Esophagus squamous epithelium (tissue), 5 donors: ENCODE measurements around the gene GCNT1. TPM values are rescaled to one million over a fixed set of nuclear protein-coding genes. Genes with fewer than 3 reads are reported as not detected.

Experiments used
- DNase-seq: peaks from one replicate; lab custom pipeline; 2025; lab: John Stamatoyannopoulos, UW
- H3K27ac ChIP-seq, 4 donors: fragments of 200-600 bp; sonication (generic); one replicate each; pipeline ENCODE4 v1.5.1; 2016 to 2019; ENCODE audit warnings: mild to moderate bottlenecking in 1 of 4
- H3K27me3 ChIP-seq, 4 donors: fragments of 200-600 bp; sonication (generic); 1 replicate in 3 of 4; 2 replicates in 1 of 4; pipeline versions ENCODE4 v1.5.1 to v1.6.0; 2017 to 2021; ENCODE audit warnings: antibody characterized with exemption in 1 of 4
- H3K36me3 ChIP-seq, 3 donors: fragments of 200-600 bp; sonication (generic); one replicate each; pipeline ENCODE4 v1.5.1; 2016 to 2019
- H3K4me1 ChIP-seq, 3 donors: fragments of 200-600 bp; sonication (generic); one replicate each; pipeline ENCODE4 v1.5.1; 2017 to 2019
- H3K4me3 ChIP-seq, 4 donors: fragments of 200-600 bp; sonication (generic); 1 replicate in 3 of 4; 2 replicates in 1 of 4; pipeline ENCODE4 v1.5.1; 2016 to 2019; ENCODE audit warnings: mild to moderate bottlenecking in 2 of 4, moderate library complexity in 1 of 4
- H3K9me3 ChIP-seq, 3 donors: fragments of 200-600 bp; sonication (generic); one replicate each; pipeline ENCODE4 v1.5.1; 2016 to 2019
- CTCF ChIP-seq, 6 experiments: fragments of 450-650 bp in 4 of 6; fragments of 200-600 bp in 2 of 6; sonication (generic) in 2 of 6; IDR thresholded peaks; one replicate each; pipeline ENCODE4 v1.5.1; 2016 to 2019; ENCODE audit warnings: antibody characterized with exemption in 6 of 6, mild to moderate bottlenecking in 4 of 6, moderate library complexity in 4 of 6
- POLR2A ChIP-seq, 4 donors: fragments of 450-650 bp; IDR thresholded peaks; one replicate each; pipeline ENCODE4 v1.6.1; 2017; ENCODE audit warnings: antibody characterized with exemption in 4 of 4, mild to moderate bottlenecking in 4 of 4, moderate library complexity in 3 of 4
- whole genome bisulfite sequencing, 2 donors: methylation state at CpG; one replicate each; pipeline ENCODE4 v1.1.5; 2018; 5-methylcytosine and 5-hydroxymethylcytosine counted together
- intact Hi-C: fragments of 100-400 bp; cut with DNase I; formaldehyde crosslinking; loops from one replicate; pipeline ENCODE4 v1.15.0; 2022
- total RNA-seq, 4 donors: library from RNA; depleted of rRNA; stranded (reverse); fragments of >200 nt; gene quantifications; one replicate each; pipeline ENCODE4 v1.1.0, GENCODE V29; 2016
- donor health status: DM: yes; HTN: yes; CAD: no.

GCNT1 gene
- total RNA-seq, 4 donors from 2014 or later = 1.1 to 4.8 (median 3.0) TPM

GRCh38 chr9:76525196-76525595 is 66.2 kb downstream of the GCNT1 start:
- Histone ChIP-seq H3K4me3 (no peak overlapping the region), H3K27me3 (no peaks in the 10 kb centered on the region), H3K4me1 (peaks cover 0 to 13% (median 0%) of the 10 kb centered on the region in 3 donors), H3K9me3 (no peaks in the 10 kb centered on the region), H3K27ac (no peak overlapping the region), H3K36me3 (no peaks in the 10 kb centered on the region)
- WGBS, 2 donors = 69 to 84% methylated on average over 3 of the region's 3 CpGs
- intact Hi-C loops = no loop called here
- TF ChIP-seq POLR2A (IDR thresholded peaks at IDR 0.05) (no peak), CTCF (IDR thresholded peaks at IDR 0.05) (no peak)
- DNase-seq = no peak

DNA sequence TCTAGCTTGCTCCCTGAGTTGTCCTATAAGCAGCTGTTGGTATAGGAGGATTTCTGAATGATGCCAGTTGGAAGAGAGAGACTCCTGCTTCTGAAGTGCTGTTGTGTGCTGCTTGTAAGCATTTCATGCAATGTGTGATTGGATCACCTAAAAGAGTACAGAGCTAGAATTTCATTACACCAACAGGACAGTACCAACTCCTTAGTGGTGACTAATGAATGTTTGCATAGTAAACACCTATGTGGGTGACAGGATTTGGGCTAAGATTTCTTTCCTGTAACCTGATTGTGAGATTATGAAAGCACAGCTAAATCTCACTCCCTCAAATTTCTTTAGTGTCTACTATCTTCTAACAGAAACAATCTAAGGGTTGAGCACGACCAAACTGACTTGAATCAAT is 67.0 kb downstream of the GCNT1 start:
- Histone ChIP-seq H3K4me3 (no peak overlapping the region), H3K27me3 (no peaks in the 10 kb centered on the region), H3K27ac (no peak overlapping the region), H3K36me3 (no peaks in the 10 kb centered on the region), H3K9me3 (no peaks in the 10 kb centered on the region), H3K4me1 (peaks cover 0 to 19% (median 0%) of the 10 kb centered on the region in 3 donors)
- 29 to 40% methylated on average over 1 of the region's 1 CpG for WGBS, 2 donors
- intact Hi-C loops = no loop called here
- TF ChIP-seq CTCF (IDR thresholded peaks at IDR 0.05) (no peak), POLR2A (IDR thresholded peaks at IDR 0.05) (no peak)
- no peak for DNase-seq

- 80 to 84% methylated on average over 4 to 6 of the region's 7 CpGs for WGBS, 2 donors
- Histone ChIP-seq H3K27ac (no peak overlapping the region), H3K27me3 (no peaks in the 10 kb centered on the region), H3K36me3 (no peaks in the 10 kb centered on the region), H3K4me1 (peaks cover 0 to 11% (median 0%) of the 10 kb centered on the region in 3 donors), H3K4me3 (no peak overlapping the region), H3K9me3 (no peaks in the 10 kb centered on the region)
- no peak for DNase-seq
- no peak for TF ChIP-seq CTCF (IDR thresholded peaks at IDR 0.05)
- no peak for TF ChIP-seq POLR2A (IDR thresholded peaks at IDR 0.05)
- intact Hi-C loops = no loop called here
Measured at GRCh38 chr9:76528056-76528455, 69.1 kb downstream of the GCNT1 start.

- DNase-seq = no peak
- Histone ChIP-seq H3K27ac (no peak overlapping the region), H3K9me3 (no peaks in the 10 kb centered on the region), H3K4me1 (peaks cover 0 to 12% (median 0%) of the 10 kb centered on the region in 3 donors), H3K4me3 (no peak overlapping the region), H3K27me3 (no peaks in the 10 kb centered on the region), H3K36me3 (no peaks in the 10 kb centered on the region)
- intact Hi-C loops = no loop called here
- TF ChIP-seq CTCF (IDR thresholded peaks at IDR 0.05) = no peak
- no peak for TF ChIP-seq POLR2A (IDR thresholded peaks at IDR 0.05)
- WGBS, 2 donors = 87 to 97% methylated on average over 3 to 9 of the region's 20 CpGs
Measured at GRCh38 chr9:76528642-76529190, 69.7 kb downstream of the GCNT1 start.

DNA sequence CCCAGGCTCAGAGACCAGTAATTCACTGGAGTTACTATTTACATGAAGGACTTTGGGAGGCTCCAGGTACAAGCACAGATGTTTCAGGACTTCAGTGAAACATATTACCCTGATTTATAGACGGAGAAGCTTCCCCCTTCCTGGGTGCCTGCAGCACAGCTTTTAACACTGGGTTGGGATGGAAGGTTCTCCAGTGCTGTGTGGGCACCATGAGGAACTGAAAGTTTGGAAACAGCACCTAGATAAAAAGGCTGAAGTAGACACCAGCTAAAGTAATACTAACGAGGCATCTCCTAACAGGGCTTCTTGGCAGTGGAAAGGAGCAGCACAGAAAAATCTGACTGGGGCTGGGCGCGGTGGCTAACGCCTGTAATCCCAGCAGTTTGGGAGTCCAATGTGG is 70.7 kb downstream of the GCNT1 start:
- Histone ChIP-seq H3K4me3 (no peak overlapping the region), H3K36me3 (no peaks in the 10 kb centered on the region), H3K9me3 (no peaks in the 10 kb centered on the region), H3K27ac (no peak overlapping the region), H3K27me3 (no peaks in the 10 kb centered on the region), H3K4me1 (peaks cover 0 to 16% (median 0%) of the 10 kb centered on the region in 3 donors)
- DNase-seq = no peak
- intact Hi-C loops = no loop called here
- no peak for TF ChIP-seq POLR2A (IDR thresholded peaks at IDR 0.05)
- no peak for TF ChIP-seq CTCF (IDR thresholded peaks at IDR 0.05)
- WGBS, 2 donors = 90 to 95% methylated on average over 5 of the region's 5 CpGs
